HCT116 (cell line): ENCODE data around the gene LSM2.

Experiments used
- CTCF ChIP-seq, 3 experiments: fragments of 200-600 bp in 1 of 3; sonication (generic) in 1 of 3; IDR thresholded peaks in 2 of 3; conservative IDR thresholded peaks in 1 of 3; 2 replicates each; pipeline ENCODE4 v1.5.1; 2012 to 2017; ENCODE audit warnings: low read depth in 2 of 3, low read length in 2 of 3, antibody characterized with exemption in 1 of 3, borderline replicate concordance in 1 of 3, control low read depth in 1 of 3, mild to moderate bottlenecking in 1 of 3, mixed read lengths in 1 of 3, mixed run types in 1 of 3, moderate library complexity in 1 of 3; ENCODE audit not compliant: insufficient read depth in 1 of 3
- EZH2 ChIP-seq: fragments of 200-600 bp; sonication (generic); IDR thresholded peaks from 2 replicates; pipeline ENCODE4 v1.6.1; 2017; ENCODE audit warnings: antibody characterized with exemption, mixed run types
- POLR2A ChIP-seq: IDR thresholded peaks from 2 replicates; pipeline ENCODE4 v1.7.0; 2011; ENCODE audit warnings: borderline replicate concordance; ENCODE audit not compliant: insufficient read depth, insufficient read length; ENCODE audit errors: extremely low read depth
- POLR2AphosphoS5 ChIP-seq: IDR thresholded peaks from 2 replicates; pipeline ENCODE4 v1.6.1; 2011; ENCODE audit warnings: mild to moderate bottlenecking, low read depth, low read length, moderate library complexity
- ZFX ChIP-seq: fragments of 450-650 bp; IDR thresholded peaks from 2 replicates; pipeline ENCODE4 v1.6.1; 2017

GRCh38 chr6:31811645-31812044 lies 4.9 kb upstream of the LSM2 start:
- TF ChIP-seq ZFX (no peak), POLR2AphosphoS5 (no peak), POLR2A (no peak), EZH2 (no peak), CTCF (IDR thresholded peaks at IDR 0.05 in 2 of 3, conservative IDR thresholded peaks at IDR 0.05 in 1 of 3; ENCODE audit: borderline replicate concordance in 1 of 3, insufficient read depth in 1 of 3, low read depth in 2 of 3, low read length in 2 of 3) (no peak)
